Skeletal muscle satellite cell (primary cell): ENCODE measurements around the gene FGF10.

Source experiments
- H3K27me3 ChIP-seq: 2 replicates; pipeline ENCODE4 v1.7.0; 2013; ENCODE audit warnings: low read length; ENCODE audit not compliant: control insufficient read depth, insufficient read depth
- H3K36me3 ChIP-seq: 2 replicates; pipeline ENCODE4 v1.7.0; 2013; ENCODE audit warnings: mild to moderate bottlenecking, control low read depth, low read length; ENCODE audit not compliant: insufficient read depth
- H3K4me1 ChIP-seq: 2 replicates; pipeline ENCODE4 v1.7.0; 2013; ENCODE audit warnings: low read length; ENCODE audit not compliant: control insufficient read depth, insufficient read depth
- H3K4me2 ChIP-seq: 2 replicates; pipeline ENCODE4 v1.7.0; 2013; ENCODE audit warnings: mild to moderate bottlenecking, low read length
- H3K4me3 ChIP-seq: 2 replicates; pipeline ENCODE4 v1.7.0; 2013; ENCODE audit warnings: low read length
- H3K9ac ChIP-seq: 2 replicates; pipeline ENCODE4 v1.7.0; 2013; ENCODE audit warnings: mild to moderate bottlenecking, low read depth, low read length, moderate library complexity
- H3K9me3 ChIP-seq: replicated peaks from 2 replicates; pipeline ENCODE4 v1.7.0; 2013; ENCODE audit warnings: mild to moderate bottlenecking, control low read depth, low read length

The FGF10 gene

GRCh38 chr5:44345871-44346270, 43.3 kb downstream of the FGF10 start:
- H3K9ac ChIP-seq, result no peak overlapping the region
- no peaks in the 10 kb centered on the region for H3K4me1 ChIP-seq
- H3K27me3 ChIP-seq, result no peaks in the 10 kb centered on the region
- no peaks in the 10 kb centered on the region for H3K9me3 ChIP-seq
- H3K4me2 ChIP-seq, result no peak overlapping the region
- H3K36me3 ChIP-seq, result no peaks in the 10 kb centered on the region
- no peak overlapping the region for H3K4me3 ChIP-seq

- no peaks in the 10 kb centered on the region for H3K4me1 ChIP-seq
- no peak overlapping the region for H3K4me3 ChIP-seq
- H3K9ac ChIP-seq, result no peak overlapping the region
- no peaks in the 10 kb centered on the region for H3K9me3 ChIP-seq
- H3K4me2 ChIP-seq, result no peak overlapping the region
- no peaks in the 10 kb centered on the region for H3K27me3 ChIP-seq
- no peaks in the 10 kb centered on the region for H3K36me3 ChIP-seq
These were observed 52.5 kb downstream of the FGF10 start for GRCh38 chr5:44336708-44337107.

- Histone ChIP-seq H3K4me2 (no peak overlapping the region), H3K36me3 (no peaks in the 10 kb centered on the region), H3K4me1 (no peaks in the 10 kb centered on the region), H3K27me3 (no peaks in the 10 kb centered on the region), H3K9ac (no peak overlapping the region), H3K4me3 (no peak overlapping the region), H3K9me3 (no peaks in the 10 kb centered on the region)
These were observed 54.6 kb downstream of the FGF10 start for GRCh38 chr5:44334622-44335021.

GRCh38 chr5:44332285-44332971, 56.8 kb downstream of the FGF10 start:
- Histone ChIP-seq H3K9me3 (no peaks in the 10 kb centered on the region), H3K36me3 (no peaks in the 10 kb centered on the region), H3K9ac (no peak overlapping the region), H3K27me3 (no peaks in the 10 kb centered on the region), H3K4me3 (no peak overlapping the region), H3K4me2 (no peak overlapping the region), H3K4me1 (no peaks in the 10 kb centered on the region)

DNA sequence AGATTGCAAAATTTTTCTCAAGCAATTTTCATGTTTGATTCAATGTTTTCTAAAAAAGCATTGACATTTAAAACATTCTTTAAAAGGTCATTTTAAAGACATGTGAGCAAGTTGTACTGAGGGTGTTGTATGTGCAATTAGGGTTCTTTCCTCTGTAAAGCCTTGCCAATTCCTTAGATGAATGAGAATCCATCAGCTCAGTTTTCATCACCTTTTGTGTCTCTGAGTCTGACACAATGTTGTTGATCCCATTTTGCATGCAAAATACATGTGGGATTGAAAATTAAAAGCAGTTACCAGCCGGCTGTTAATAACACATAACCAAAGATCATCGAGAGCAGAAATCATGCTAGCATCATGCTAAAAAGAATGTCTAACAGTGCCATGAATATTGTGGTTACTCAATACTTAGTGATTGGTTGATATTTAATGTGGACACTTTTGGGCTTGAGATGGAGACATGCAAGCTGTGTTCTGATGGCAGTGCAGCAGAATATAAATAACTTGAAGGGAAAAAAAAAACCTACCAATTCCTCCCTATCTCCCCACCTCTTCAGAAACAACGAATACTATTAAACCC, 57.7 kb downstream of the FGF10 start:
- Histone ChIP-seq H3K36me3 (no peaks in the 10 kb centered on the region), H3K4me3 (no peak overlapping the region), H3K27me3 (no peaks in the 10 kb centered on the region), H3K9ac (no peak overlapping the region), H3K4me1 (no peaks in the 10 kb centered on the region), H3K9me3 (no peaks in the 10 kb centered on the region), H3K4me2 (no peak overlapping the region)

DNA sequence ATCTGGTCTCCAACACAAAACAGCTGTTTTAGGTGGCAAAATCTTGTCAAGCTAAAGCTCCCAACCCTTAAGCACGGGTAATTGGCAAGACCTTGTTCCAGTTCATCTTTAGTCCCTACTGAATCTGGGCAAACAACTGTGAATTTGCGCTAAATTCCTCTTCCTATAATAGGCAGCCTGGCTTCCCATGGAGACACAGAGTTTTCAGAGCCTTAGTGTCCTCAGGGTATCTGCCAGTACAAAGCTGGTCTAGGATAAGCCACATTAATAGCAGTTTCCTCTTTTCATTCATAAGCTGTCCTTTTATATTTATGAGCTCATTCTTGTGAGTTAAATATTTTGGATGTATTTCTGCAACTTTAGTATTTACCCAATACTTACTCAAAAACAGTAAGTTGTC, 59.5 kb downstream of the FGF10 start:
- no peak overlapping the region for H3K4me2 ChIP-seq
- H3K27me3 ChIP-seq, result no peaks in the 10 kb centered on the region
- H3K9me3 ChIP-seq, result no peaks in the 10 kb centered on the region
- no peaks in the 10 kb centered on the region for H3K4me1 ChIP-seq
- H3K9ac ChIP-seq, result no peak overlapping the region
- no peak overlapping the region for H3K4me3 ChIP-seq
- H3K36me3 ChIP-seq, result no peaks in the 10 kb centered on the region

DNA sequence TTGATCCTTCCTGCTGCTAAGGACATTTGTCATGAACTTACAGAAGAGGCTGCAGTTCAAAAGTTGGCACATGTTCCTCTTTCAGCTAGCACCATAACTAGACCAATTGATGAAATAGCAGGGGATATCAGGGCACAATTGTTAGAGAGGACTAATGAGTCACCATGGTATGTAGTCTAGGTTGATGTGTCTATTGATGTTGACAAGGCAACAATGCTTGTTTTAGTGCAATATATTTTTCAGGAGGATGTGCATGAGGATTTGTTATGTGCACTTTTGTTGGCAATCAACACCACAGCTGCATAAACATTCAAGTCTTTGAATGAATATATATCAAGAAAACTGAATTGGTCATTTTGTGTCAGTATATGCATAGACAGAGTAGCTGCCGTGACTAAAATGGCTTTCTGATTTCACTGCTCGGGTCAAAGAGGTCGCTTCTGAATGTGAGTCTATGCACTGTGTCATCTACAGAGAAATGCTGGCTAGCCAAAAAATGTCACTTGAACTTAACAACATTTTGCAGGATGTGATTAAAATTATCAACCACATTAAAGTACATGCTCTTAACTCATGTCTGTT, 68.0 kb downstream of the FGF10 start:
- Histone ChIP-seq H3K4me1 (no peaks in the 10 kb centered on the region), H3K9ac (no peak overlapping the region), H3K9me3 (no peaks in the 10 kb centered on the region), H3K36me3 (no peaks in the 10 kb centered on the region), H3K4me2 (no peak overlapping the region), H3K27me3 (no peaks in the 10 kb centered on the region), H3K4me3 (no peak overlapping the region)

DNA sequence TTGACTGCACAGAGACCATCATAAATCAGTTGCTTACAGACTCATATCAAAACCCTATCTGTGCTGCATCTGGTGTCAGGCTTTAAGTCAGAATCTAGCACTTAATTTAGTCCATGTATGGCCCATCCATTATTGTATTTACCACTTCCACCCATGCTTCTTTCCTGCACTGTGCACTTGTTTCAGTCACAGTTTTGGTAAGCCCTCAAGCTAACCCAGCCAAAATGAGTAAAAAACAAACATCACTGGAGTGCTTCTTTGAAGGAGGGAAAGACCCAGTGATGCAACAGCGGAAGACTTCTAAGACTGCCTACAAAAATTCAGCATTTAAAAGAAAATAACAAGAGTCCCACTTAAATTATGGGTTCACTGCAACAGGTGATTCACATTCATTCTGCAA, 69.0 kb downstream of the FGF10 start:
- Histone ChIP-seq H3K4me3 (no peak overlapping the region), H3K9me3 (no peaks in the 10 kb centered on the region), H3K4me2 (no peak overlapping the region), H3K27me3 (no peaks in the 10 kb centered on the region), H3K36me3 (no peaks in the 10 kb centered on the region), H3K4me1 (no peaks in the 10 kb centered on the region), H3K9ac (no peak overlapping the region)

GRCh38 chr5:44318883-44319282, 70.3 kb downstream of the FGF10 start:
- Histone ChIP-seq H3K36me3 (no peaks in the 10 kb centered on the region), H3K9me3 (no peaks in the 10 kb centered on the region), H3K9ac (no peak overlapping the region), H3K4me2 (no peak overlapping the region), H3K4me1 (no peaks in the 10 kb centered on the region), H3K27me3 (no peaks in the 10 kb centered on the region), H3K4me3 (no peak overlapping the region)

DNA sequence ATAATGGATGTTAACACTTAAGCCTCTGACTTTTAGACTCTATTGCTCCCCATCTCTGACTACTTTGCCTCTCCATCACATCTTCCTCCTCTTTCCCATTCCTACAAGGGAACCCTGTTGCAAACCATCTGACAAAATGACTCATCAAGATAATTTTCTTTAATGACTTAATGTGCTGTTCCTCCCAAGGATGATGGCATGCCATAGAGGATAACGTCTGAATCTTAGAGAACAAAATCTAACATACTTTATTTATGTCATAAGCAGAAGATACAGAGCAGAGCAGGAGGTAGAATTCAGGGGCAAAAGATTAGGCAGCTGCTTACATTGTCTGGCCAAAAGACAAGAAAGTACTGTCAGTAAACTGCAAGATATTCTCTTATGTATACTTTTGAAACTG, 76.8 kb downstream of the FGF10 start:
- Histone ChIP-seq H3K4me2 (no peak overlapping the region), H3K36me3 (no peaks in the 10 kb centered on the region), H3K4me1 (no peaks in the 10 kb centered on the region), H3K9me3 (no peaks in the 10 kb centered on the region), H3K4me3 (no peak overlapping the region), H3K27me3 (no peaks in the 10 kb centered on the region), H3K9ac (no peak overlapping the region)

DNA sequence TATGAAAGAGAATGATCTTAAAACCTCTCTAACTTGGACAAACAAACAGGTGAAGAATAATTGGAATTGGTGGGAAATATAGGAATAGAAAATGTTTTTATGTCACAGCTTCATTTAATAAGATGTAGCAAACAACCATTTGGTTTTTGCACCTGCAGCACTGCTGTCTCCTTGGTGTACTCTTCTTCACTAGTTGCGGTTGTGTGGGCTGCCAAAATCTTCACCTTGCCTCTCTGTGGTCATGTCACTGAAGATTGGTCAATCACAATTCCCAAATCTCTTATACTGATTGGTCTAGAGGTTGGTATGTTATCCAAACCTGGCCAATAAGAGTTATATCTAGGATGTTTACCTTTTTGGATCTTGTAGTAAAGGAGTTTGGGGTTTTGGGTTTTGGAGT, 88.7 kb downstream of the FGF10 start:
- Histone ChIP-seq H3K9ac (no peak overlapping the region), H3K27me3 (no peaks in the 10 kb centered on the region), H3K4me2 (no peak overlapping the region), H3K4me3 (no peak overlapping the region), H3K36me3 (no peaks in the 10 kb centered on the region), H3K9me3 (no peaks in the 10 kb centered on the region), H3K4me1 (no peaks in the 10 kb centered on the region)

- H3K36me3 ChIP-seq, result no peaks in the 10 kb centered on the region
- H3K4me1 ChIP-seq, result no peaks in the 10 kb centered on the region
- no peak overlapping the region for H3K4me3 ChIP-seq
- H3K9ac ChIP-seq, result no peak overlapping the region
- H3K4me2 ChIP-seq, result no peak overlapping the region
- H3K9me3 ChIP-seq, result no peaks in the 10 kb centered on the region
- no peaks in the 10 kb centered on the region for H3K27me3 ChIP-seq
These were observed 89.8 kb downstream of the FGF10 start for GRCh38 chr5:44299394-44299793.
